Measurements from ENCODE around the gene SKIC8.

- TF ChIP-seq TCF12 (IDR thresholded peaks at IDR 0.05; ENCODE audit: low read depth) = no peak
- no peak for TF ChIP-seq EP300 (IDR thresholded peaks at IDR 0.05; ENCODE audit: borderline replicate concordance)
- TF ChIP-seq RAD21 (IDR thresholded peaks at IDR 0.05; ENCODE audit: low read depth) = no peak
- TF ChIP-seq EGR1 (IDR thresholded peaks at IDR 0.05) = no peak
- no peak for TF ChIP-seq YY1 (IDR thresholded peaks at IDR 0.05; ENCODE audit: low read depth)
- TF ChIP-seq FOXM1 (IDR thresholded peaks at IDR 0.05; ENCODE audit: borderline replicate concordance, low read depth) = no peak
- TF ChIP-seq TAF1 (IDR thresholded peaks at IDR 0.05; ENCODE audit: low read depth) = no peak
- no peak for TF ChIP-seq ZBTB7A (IDR thresholded peaks at IDR 0.05; ENCODE audit: low read depth)
- no peak for TF ChIP-seq CEBPB (IDR thresholded peaks at IDR 0.05)
- no peak for TF ChIP-seq CREB1 (IDR thresholded peaks at IDR 0.05; ENCODE audit: low read depth)
- no peak for TF ChIP-seq MAX (IDR thresholded peaks at IDR 0.05)
- TF ChIP-seq, protein P1, sequence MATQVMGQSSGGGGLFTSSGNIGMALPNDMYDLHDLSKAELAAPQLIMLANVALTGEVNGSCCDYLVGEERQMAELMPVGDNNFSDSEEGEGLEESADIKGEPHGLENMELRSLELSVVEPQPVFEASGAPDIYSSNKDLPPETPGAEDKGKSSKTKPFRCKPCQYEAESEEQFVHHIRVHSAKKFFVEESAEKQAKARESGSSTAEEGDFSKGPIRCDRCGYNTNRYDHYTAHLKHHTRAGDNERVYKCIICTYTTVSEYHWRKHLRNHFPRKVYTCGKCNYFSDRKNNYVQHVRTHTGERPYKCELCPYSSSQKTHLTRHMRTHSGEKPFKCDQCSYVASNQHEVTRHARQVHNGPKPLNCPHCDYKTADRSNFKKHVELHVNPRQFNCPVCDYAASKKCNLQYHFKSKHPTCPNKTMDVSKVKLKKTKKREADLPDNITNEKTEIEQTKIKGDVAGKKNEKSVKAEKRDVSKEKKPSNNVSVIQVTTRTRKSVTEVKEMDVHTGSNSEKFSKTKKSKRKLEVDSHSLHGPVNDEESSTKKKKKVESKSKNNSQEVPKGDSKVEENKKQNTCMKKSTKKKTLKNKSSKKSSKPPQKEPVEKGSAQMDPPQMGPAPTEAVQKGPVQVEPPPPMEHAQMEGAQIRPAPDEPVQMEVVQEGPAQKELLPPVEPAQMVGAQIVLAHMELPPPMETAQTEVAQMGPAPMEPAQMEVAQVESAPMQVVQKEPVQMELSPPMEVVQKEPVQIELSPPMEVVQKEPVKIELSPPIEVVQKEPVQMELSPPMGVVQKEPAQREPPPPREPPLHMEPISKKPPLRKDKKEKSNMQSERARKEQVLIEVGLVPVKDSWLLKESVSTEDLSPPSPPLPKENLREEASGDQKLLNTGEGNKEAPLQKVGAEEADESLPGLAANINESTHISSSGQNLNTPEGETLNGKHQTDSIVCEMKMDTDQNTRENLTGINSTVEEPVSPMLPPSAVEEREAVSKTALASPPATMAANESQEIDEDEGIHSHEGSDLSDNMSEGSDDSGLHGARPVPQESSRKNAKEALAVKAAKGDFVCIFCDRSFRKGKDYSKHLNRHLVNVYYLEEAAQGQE (IDR thresholded peaks at IDR 0.05; ENCODE audit: low read depth) = no peak
These were observed 54.5 kb downstream of the SKIC8 start for GRCh38 chr15:78244893-78245292.

Measured in Ishikawa (cell line).